MM.1S (cell line): ENCODE results near the gene CRMP1.

ENCODE experiments used
- DNase-seq: peaks from one replicate; pipeline ENCODE4 v3.0.0-alpha.2; 2015
- H2AFZ ChIP-seq: fragments of 300-600 bp; sonication (generic); 2 replicates; pipeline ENCODE4 v1.6.0; 2016; ENCODE audit warnings: antibody characterized with exemption, low read length
- H3F3A ChIP-seq: fragments of 300-600 bp; sonication (generic); 2 replicates; pipeline ENCODE4 v1.6.1; 2016; ENCODE audit warnings: mild to moderate bottlenecking, antibody characterized with exemption, low read length, moderate library complexity, mixed read lengths; ENCODE audit not compliant: insufficient read depth
- H3K27ac ChIP-seq: fragments of 300-600 bp; sonication (generic); 2 replicates; pipeline ENCODE4 v1.5.1; 2016; ENCODE audit warnings: mild to moderate bottlenecking, low read length
- H3K27me3 ChIP-seq: fragments of 300-600 bp; sonication (generic); replicated peaks from 2 replicates; pipeline ENCODE4 v1.6.0; 2016; ENCODE audit warnings: low read length; ENCODE audit not compliant: insufficient read depth
- H3K36me3 ChIP-seq: fragments of 300-600 bp; sonication (generic); replicated peaks from 2 replicates; pipeline ENCODE4 v1.6.1; 2016; ENCODE audit warnings: mild to moderate bottlenecking, low read length, mixed read lengths; ENCODE audit not compliant: insufficient read depth
- H3K4me1 ChIP-seq: fragments of 300-600 bp; sonication (generic); 2 replicates; pipeline ENCODE4 v1.6.1; 2016; ENCODE audit warnings: low read length, mixed read lengths
- H3K4me2 ChIP-seq: fragments of 300-600 bp; sonication (generic); 2 replicates; pipeline ENCODE4 v1.6.0; 2016; ENCODE audit warnings: low read depth, low read length
- H3K4me3 ChIP-seq: fragments of 300-600 bp; sonication (generic); 2 replicates; pipeline ENCODE4 v1.5.1; 2016; ENCODE audit warnings: low read length, mixed read lengths
- H3K79me2 ChIP-seq: fragments of 300-600 bp; sonication (generic); 2 replicates; pipeline ENCODE4 v1.6.1; 2016; ENCODE audit warnings: mixed run types, low read length, mixed read lengths
- H3K9ac ChIP-seq: fragments of 300-600 bp; sonication (generic); 2 replicates; pipeline ENCODE4 v1.6.1; 2016; ENCODE audit warnings: low read length, mixed read lengths
- H3K9me2 ChIP-seq: fragments of 300-600 bp; sonication (generic); replicated peaks from 2 replicates; pipeline ENCODE4 v1.6.1; 2016; ENCODE audit warnings: mild to moderate bottlenecking, low read length, mixed read lengths; ENCODE audit not compliant: insufficient read depth
- H3K9me3 ChIP-seq: fragments of 300-600 bp; sonication (generic); replicated peaks from 2 replicates; pipeline ENCODE4 v1.6.1; 2016; ENCODE audit warnings: mild to moderate bottlenecking, low read length, mixed read lengths; ENCODE audit not compliant: insufficient read depth
- H4K20me1 ChIP-seq: fragments of 300-600 bp; sonication (generic); 2 replicates; pipeline ENCODE4 v1.6.1; 2016; ENCODE audit warnings: mild to moderate bottlenecking, low read length, moderate library complexity, mixed read lengths; ENCODE audit not compliant: insufficient read depth
- CTCF ChIP-seq: fragments of 300-600 bp; sonication (generic); IDR thresholded peaks from 2 replicates; pipeline ENCODE4 v1.5.1; 2016; ENCODE audit warnings: antibody characterized with exemption, low read length, mixed read lengths
- EZH2 ChIP-seq: fragments of 300-600 bp; sonication (generic); optimal IDR thresholded peaks from 2 replicates; pipeline ENCODE3; 2017; ENCODE audit warnings: low read depth, mild to moderate bottlenecking, antibody characterized with exemption, low read length, mixed read lengths
- EZH2phosphoT487 ChIP-seq: fragments of 300-600 bp; sonication (generic); IDR thresholded peaks from 2 replicates; pipeline ENCODE4 v1.6.1; 2018; ENCODE audit warnings: antibody characterized with exemption, low read length

Gene CRMP1

DNA sequence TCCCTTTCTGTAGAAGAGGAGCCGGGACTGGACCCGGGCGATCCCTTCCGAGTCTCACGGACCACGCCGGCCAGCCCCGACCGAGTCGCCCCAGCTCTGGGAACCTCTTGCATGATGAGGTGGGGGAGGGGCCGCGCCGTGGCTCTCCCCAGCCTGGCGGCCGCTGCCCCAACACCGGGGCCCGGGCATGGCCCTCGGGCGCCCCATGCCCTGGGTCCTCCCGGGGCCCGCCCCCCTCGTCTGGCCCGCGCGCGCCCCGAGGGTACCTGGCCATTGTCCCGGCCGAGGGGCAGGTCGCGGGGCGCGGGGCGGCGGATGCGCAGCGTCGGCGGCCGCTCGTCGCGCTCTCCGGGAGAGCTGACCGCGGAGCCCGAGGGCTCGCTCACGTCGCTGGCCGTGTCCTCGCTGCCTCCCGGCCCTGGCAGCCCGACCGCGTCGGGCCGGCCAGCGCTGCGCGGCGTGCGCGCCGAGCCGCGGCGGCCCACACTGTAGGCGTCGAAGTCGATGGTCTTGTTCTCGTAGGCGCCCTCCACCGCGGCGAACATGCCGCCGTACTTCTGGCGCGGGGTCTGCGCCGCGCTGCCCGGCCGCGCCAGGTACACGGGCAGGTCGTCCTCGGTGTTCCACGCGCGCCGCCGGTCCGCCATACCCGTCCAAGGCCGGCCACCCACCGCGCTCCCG, 423 bp downstream of the CRMP1 start:
- Histone ChIP-seq H3K27me3 (peaks cover 35% of the 10 kb centered on the region), H3K9me2 (no peaks in the 10 kb centered on the region; the same call in 1 of the 2 replicates), H3K36me3 (no peaks in the 10 kb centered on the region), H4K20me1 (no peaks in the 10 kb centered on the region), H3K27ac (no peak overlapping the region), H3K4me3 (no peak overlapping the region), H3F3A (no peaks in the 10 kb centered on the region), H3K9me3 (no peaks in the 10 kb centered on the region), H3K79me2 (no peaks in the 10 kb centered on the region), H2AFZ (no peak overlapping the region), H3K4me1 (no peaks in the 10 kb centered on the region), H3K9ac (no peak overlapping the region), H3K4me2 (no peak overlapping the region)
- no peak for DNase-seq
- TF ChIP-seq CTCF, result no peak
- no peak for TF ChIP-seq EZH2
- no peak for TF ChIP-seq EZH2phosphoT487

DNA sequence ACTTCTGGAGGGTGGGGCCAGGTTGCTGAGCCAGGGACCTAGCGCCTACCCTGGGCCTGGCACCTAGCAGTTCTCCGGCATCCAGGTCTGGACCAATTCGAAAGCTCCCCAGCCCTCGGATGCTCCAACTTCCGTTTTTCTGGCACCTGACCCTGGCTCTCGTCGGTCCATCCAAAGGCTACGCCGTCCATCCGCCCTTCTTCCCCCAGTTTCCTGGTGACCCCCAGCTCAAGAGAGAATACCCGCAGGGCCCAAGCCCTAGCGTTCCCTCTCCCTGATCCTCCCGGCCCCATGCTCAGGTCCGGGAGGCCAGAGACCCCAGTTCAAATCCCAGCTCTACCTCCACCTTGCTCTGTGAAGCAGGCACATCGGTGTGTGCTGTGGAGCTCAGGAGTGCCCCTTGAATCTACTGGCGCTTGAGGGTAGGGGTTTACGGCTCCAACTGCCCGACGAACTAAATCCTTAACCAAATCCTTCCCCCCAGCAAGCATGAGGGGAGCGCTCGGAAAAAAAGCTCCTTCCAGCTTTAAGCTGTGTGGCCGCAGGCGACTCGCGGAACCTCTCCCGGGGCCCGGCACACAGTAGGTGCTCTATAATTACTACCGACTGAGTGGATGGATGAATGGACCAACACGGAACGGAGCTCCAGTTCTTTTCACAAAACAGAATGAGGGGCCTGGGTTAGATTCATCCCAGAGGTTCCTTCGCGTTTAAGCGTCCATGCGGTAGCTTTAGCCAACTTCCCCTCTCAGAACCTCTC, 1.1 kb downstream of the CRMP1 start:
- H3F3A ChIP-seq, result no peaks in the 10 kb centered on the region
- TF ChIP-seq EZH2 (no peak), CTCF (no peak), EZH2phosphoT487 (no peak)
- H3K9me3 ChIP-seq, result no peaks in the 10 kb centered on the region
- H3K4me3 ChIP-seq, result no peak overlapping the region
- no peaks in the 10 kb centered on the region for H3K4me1 ChIP-seq
- DNase-seq, result no peak
- no peaks in the 10 kb centered on the region for H3K9me2 ChIP-seq
- H3K36me3 ChIP-seq, result no peaks in the 10 kb centered on the region
- no peaks in the 10 kb centered on the region for H4K20me1 ChIP-seq
- no peak overlapping the region for H2AFZ ChIP-seq
- H3K79me2 ChIP-seq, result no peaks in the 10 kb centered on the region
- no peak overlapping the region for H3K27ac ChIP-seq
- H3K4me2 ChIP-seq, result no peak overlapping the region
- H3K27me3 ChIP-seq, result peaks cover 30% of the 10 kb centered on the region
- H3K9ac ChIP-seq, result no peak overlapping the region

DNA sequence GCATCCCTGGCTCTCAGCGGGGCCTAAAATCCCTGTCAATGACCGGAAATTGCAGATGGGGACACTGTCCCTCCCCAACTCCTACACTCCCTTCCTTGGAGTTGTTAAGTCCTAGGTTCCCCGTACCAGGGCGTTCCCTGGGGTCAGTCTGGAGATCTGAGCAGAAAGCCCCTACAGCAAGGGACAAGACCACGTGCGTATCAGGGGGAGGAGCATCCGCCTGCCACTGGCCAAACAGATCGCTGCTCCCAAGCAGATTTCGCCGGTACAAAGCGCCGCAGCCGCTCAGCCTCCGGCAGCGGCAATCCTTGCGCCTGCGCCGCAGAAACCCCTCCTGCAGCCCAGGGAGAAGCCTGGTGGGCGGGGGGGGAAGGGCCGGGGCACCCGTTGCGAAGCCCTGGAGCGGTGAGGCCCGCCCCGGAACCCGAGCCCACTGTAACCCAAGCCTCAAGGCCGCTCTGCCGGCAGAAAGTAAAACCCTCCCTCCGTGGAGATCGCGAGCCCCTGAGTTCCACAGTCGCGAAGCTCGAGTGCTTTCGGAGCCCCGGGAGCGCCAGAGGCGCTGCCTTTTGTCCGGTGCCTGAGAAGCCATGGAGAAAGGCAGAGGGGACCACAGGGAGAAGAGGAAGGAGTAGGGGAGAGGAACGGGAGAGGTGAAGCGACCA, 2.7 kb downstream of the CRMP1 start:
- H3K4me1 ChIP-seq, result no peaks in the 10 kb centered on the region
- H3K79me2 ChIP-seq, result no peaks in the 10 kb centered on the region
- H3K27me3 ChIP-seq, result peaks cover 33% of the 10 kb centered on the region
- no peak overlapping the region for H3K27ac ChIP-seq
- H3K9me2 ChIP-seq, result no peaks in the 10 kb centered on the region
- no peaks in the 10 kb centered on the region for H3F3A ChIP-seq
- H4K20me1 ChIP-seq, result no peaks in the 10 kb centered on the region
- no peak overlapping the region for H2AFZ ChIP-seq
- no peak overlapping the region for H3K4me3 ChIP-seq
- DNase-seq, result no peak
- no peak overlapping the region for H3K4me2 ChIP-seq
- no peaks in the 10 kb centered on the region for H3K36me3 ChIP-seq
- no peak for TF ChIP-seq EZH2phosphoT487
- no peak for TF ChIP-seq CTCF
- no peak for TF ChIP-seq EZH2
- no peak overlapping the region for H3K9ac ChIP-seq
- H3K9me3 ChIP-seq, result no peaks in the 10 kb centered on the region
